ENCODE measurements around the gene PEAK1. TPM values are rescaled to one million over a fixed set of nuclear protein-coding genes. Genes with fewer than 3 reads are reported as not detected.
"Not testable (repeated sequence)": the region's sequence is repeated elsewhere in the genome, so short reads cannot be mapped to it uniquely, and the experiment has no call there.

The PEAK1 gene
- polyA plus RNA-seq, 10 donors: 28.4 to 42.5 (median 37.3) TPM

- DNase-seq: peak; percentile 17 to 45 (median 22)
Observed at GRCh38 chr15:77239882-77240608, 179.9 kb downstream of the PEAK1 start.

DNA sequence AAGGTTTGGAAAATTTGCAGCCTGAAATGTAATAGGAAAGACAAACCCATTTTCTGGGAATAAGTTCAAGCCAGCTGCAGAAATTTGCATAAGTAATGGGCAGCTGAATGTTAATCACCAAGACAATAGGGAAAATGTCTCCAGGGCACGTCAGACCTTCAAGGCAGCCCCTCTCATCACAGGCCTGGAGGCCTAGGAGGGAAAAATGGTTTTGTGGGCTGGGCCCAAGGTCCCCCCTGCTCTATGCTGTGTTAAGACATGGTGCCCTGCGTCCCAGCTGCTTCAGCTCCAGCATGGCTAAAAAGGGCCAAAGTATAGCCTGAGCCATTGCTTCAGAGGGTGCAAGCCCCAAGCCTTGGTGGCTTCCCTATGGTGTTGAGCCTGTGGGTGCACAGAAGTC, 184.3 kb downstream of the PEAK1 start:
- DNase-seq: no peak

- DNase-seq: no peak
Observed at GRCh38 chr15:77228828-77229227, 191.1 kb downstream of the PEAK1 start.

DNA sequence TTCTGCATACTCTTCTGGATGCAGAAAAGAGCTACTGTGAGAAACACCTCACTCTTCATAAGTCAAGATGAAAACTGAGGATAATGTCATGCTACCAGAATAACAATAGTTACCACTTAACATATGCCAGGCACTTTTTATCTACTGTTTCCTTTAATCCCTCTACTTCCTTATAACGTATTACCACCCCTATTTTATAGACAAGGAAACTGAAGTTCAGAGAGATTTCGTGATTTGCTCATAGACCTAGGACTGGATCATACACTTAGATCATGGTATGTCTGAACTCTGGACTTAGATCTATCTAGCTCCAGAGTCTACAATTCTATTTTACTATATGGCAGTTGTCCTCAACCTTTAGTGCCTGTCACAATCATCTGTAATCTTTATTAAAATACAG, 193.3 kb downstream of the PEAK1 start:
- no peak for DNase-seq

- DNase-seq: no peak
Observed at GRCh38 chr15:77225646-77226045, 194.3 kb downstream of the PEAK1 start.

DNA sequence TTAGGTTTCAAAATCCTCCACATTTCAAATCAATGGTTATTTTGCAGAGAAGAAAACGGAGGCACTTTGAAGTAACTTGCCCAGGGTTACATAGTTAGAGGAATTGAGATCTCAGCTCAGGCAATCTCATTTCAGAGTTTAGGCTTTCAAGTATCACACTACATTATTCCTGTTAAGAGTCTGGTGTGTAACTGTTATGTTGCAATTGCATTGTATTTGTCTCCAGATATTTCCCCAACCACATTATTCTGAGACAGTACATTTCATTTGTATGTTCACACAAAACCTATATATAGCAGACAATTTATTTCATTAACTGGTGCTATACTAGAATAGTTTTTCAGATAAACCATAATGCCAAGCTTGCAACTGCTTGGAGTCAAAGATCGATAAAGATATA, 194.8 kb downstream of the PEAK1 start:
- DNase-seq: no peak

- DNase-seq: no peak
Observed at GRCh38 chr15:77224352-77224751, 195.6 kb downstream of the PEAK1 start.

DNA sequence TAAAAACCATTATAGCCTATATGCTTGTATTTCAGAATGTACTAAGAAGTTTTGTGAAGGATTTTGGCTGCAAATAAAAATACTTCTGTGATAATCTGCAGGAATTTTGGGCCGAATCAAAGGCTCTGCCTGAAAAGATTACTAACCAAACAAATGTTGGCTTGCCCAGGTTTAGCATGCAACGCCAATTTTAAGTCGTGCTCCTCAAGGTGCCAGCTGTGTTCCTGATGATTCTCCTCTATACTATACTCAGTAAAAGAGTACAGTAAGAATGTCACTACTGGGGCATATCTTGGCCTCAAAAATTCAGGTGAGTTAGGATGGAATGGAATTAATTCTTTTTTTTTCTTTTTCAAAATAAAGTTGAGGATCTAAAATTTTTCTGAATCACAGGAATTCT, 198.2 kb downstream of the PEAK1 start:
- no peak for DNase-seq

GRCh38 chr15:77221174-77221573, 198.7 kb downstream of the PEAK1 start:
- peak in 1 of 3 donors; percentile 13 for DNase-seq

DNA sequence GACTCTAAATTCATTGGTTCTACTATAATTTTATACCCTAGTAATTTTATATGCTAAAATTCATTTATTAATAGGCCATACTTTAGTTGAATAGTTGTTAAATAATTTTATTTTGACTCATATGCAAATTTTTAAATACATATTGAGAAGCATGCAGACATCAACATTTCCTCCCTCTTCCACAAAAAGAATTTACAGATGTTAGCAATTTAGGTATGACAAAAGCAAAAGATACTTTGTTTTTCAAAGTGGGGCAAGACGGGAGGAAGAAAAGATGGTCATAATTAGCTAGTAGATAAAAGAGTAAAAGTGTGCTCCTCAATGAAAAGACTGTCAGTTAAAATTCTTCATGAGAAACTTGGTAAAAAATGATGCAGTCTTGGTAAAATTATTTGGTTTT, 200.1 kb downstream of the PEAK1 start:
- DNase-seq: no peak

GRCh38 chr15:77209221-77209620, 210.7 kb downstream of the PEAK1 start:
- no peak for DNase-seq

- no peak for DNase-seq
Observed at GRCh38 chr15:77208241-77208640, 211.7 kb downstream of the PEAK1 start.

DNA sequence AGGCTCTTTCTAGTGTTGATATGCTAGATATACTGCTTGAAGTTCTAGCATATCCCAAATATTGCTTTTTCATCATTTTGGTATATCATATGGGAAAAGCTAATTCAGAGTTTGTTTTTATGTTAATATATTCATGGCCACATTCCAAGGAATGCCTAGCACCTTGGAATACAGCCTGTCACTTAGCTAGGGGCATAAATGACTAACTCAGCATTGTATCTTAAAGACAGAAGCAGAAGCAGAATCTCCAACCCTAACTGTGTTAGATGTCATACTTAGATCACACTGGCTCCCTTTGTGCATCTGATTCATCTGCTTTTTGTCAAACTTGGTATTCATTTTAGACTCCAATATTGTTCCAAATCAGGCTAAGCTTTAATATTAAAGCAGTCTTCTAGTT, 218.2 kb downstream of the PEAK1 start:
- DNase-seq: no peak

- no peak for DNase-seq
Observed at GRCh38 chr15:77196381-77196780, 223.5 kb downstream of the PEAK1 start.

DNA sequence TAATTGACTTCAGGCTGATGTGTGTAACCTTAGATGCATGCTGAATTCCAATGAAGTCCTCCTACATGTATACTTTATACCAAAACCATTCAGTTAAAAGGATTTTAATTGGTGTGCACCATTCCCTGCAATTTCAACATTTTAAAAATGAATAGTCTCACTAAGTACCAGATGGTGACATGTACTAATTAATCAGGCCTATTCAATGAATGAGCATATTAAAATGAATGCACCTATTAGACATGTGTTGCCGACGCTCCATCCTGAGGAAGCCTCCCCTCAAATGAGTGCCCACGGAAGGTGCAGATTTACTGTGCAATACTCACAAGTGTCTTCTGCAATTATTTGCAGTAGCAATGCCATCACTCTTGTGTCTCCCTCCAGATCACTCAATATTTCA, 224.3 kb downstream of the PEAK1 start:
- DNase-seq: no peak

- DNase-seq: no peak
Observed at GRCh38 chr15:77192451-77192850, 227.5 kb downstream of the PEAK1 start.

GRCh38 chr15:77191230-77191834, 228.6 kb downstream of the PEAK1 start:
- no peak for DNase-seq

- DNase-seq: peak; percentile 39 to 77 (median 69)
Observed at GRCh38 chr15:77187751-77188464, 232.0 kb downstream of the PEAK1 start.

DNA sequence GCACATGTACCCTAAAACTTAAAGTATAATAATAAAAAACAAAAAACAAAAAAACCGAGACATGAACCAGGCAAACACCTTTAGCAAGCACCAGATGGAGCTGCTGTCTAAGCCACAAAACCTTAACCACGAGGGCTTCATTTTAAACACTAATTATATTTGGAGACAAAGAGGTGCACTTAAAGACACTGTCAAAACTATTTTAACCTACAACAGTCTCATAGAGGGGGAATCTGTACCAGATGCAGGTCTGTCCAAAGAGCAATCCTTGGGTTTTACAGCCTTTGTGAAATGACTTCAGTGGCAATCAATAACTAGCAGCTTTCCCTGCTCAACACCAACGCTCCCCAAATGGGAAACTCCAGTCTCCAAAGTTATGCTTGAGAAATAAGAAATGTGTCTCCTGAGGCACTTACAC, 233.3 kb downstream of the PEAK1 start:
- peak in 2 of 3 donors; percentile 41 to 71 for DNase-seq

DNA sequence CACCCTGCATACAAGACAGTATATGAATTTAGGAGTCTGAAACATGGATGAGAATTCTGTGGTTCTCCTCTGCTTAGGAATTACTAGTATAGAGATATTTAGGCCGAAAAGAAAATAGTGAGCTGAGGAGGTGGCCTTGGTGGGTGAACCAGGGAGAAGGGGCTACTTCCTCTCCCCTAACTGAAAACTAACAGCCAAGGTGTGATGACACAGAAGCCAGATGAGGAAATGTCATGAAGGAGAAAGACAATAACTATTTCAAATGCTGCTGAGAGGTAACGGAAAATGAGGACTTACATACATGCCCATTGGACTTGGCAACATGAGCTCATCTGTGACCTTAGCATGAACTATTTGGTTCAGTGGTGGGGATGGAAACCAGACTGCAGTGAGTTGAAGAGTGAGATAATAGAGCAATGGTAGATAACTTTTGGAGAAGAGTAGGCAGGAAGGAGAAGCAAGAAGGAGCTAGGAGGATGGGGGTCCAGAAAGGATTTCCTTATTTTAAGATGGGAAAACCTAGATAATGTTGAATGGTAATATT, 234.6 kb downstream of the PEAK1 start:
- DNase-seq: no peak

- not testable (repeated sequence) for DNase-seq
Observed at GRCh38 chr15:77184352-77184751, 235.6 kb downstream of the PEAK1 start.

- no peak for DNase-seq
Observed at GRCh38 chr15:77183066-77183465, 236.8 kb downstream of the PEAK1 start.

Measured in muscle of back (tissue), 11 donors.